HTR-8/SVneo (cell line): ENCODE measurements around the gene PIK3CD.
A peak's percentile ranks its signal among the peaks of the same experiment; 100 is the strongest.
"Not testable (repeated sequence)": the region's sequence is repeated elsewhere in the genome, so short reads cannot be mapped to it uniquely, and the experiment has no call there.

Experiments used
- DNase-seq: peaks from one replicate; pipeline ENCODE4 v3.0.0; 2011; ENCODE audit warnings: low spot score, mixed read lengths; ENCODE audit not compliant: insufficient read length
- FAIRE-seq: peaks from 2 replicates; lab custom pipeline; 2011; peaks lifted over from hg19 to GRCh38; lab: Jason Lieb, UNC

Gene PIK3CD

DNA sequence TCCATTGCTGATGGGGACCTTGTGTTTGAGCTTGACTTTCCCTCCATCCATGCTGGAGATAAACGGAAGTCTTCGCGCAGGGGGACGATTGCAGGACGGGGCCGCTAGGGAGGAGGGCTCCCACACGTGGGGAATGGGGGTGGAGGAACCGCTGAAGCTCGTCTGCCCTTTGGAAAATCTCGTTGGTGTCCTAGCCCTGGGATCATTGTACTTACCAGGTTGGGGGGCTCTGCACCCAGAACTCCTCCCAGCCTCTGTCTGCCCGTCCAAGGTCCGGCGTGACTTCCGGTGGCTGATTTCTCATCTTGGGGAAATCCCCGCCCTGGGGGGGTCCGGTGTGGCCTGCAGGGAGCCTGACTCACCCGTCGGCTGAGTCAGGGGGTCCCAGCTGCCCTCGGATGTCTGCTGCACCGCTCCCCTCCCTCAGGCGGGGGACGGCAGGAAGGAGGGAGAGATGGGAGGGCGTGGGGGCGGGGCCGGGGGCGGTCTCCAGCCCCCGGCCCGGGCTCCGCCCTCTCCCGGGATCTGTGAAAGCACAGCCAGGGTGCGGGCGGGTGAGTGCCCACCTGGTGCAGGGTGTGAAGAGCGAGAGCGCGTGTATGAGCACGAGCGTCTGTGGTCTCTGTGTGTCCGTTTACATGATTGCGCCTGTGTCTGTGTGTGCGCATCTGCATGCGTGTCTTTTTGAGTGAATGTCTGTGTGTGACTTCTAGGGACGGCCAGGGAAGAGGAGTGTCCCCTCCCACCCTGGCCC is 35.8 kb downstream of the PIK3CD start:
- FAIRE-seq (peak; percentile 86), DNase-seq (peak; percentile 81)

DNA sequence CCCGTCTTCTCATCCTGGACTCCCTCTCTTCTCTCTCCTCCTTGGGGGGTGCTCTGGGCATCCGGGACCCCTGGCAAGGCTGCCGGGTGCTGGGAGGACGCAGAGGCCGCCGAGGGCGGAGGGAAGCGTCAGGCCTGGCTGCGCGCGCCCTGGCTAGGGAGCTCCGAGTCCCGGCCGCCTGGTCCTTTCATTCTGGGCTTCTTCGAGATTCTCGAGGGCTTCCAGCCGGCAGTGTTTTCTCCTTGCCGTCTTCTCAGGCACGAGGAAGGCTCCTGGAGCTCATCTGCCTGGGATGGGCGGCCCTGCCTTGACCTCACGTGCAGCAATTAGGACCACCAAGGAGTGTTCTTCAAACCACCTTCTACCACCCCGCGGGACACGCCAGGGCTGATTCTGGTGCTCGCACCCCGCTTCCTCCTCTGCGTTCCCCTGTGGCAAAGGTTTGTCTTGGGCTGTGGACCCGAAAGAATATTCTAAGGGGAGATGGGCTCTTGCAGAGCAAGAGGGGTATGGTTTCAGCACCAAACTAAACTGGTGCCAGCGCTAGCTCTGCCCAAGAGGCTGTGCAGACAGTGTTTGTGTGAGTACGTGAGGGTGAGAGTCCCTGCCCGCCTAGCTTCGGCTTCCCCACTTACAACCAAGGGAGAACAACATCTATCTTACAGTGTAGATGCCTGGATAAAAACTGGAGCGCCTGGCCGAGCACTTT is 36.5 kb downstream of the PIK3CD start:
- DNase-seq = no peak
- FAIRE-seq = no peak

DNA sequence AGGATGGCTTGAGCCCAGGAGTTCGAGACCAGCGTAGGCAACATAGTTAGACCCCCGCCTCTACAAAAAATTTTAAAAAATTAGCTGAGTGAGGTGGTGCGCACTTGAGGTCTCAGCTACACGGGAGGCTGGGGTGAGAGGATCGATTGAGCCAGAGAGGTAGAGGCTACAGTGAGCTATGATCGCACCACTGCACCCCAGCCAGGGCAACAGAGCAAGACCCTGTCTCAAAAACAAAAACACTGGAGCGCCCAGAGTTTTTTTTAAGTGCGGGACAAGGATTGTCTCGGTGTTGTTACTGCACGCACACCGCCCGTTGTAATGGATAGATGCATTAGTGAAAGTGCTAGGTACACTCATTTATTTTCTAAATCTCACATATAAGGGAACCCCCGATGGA is 37.1 kb downstream of the PIK3CD start:
- FAIRE-seq (no peak), DNase-seq (no peak)

DNA sequence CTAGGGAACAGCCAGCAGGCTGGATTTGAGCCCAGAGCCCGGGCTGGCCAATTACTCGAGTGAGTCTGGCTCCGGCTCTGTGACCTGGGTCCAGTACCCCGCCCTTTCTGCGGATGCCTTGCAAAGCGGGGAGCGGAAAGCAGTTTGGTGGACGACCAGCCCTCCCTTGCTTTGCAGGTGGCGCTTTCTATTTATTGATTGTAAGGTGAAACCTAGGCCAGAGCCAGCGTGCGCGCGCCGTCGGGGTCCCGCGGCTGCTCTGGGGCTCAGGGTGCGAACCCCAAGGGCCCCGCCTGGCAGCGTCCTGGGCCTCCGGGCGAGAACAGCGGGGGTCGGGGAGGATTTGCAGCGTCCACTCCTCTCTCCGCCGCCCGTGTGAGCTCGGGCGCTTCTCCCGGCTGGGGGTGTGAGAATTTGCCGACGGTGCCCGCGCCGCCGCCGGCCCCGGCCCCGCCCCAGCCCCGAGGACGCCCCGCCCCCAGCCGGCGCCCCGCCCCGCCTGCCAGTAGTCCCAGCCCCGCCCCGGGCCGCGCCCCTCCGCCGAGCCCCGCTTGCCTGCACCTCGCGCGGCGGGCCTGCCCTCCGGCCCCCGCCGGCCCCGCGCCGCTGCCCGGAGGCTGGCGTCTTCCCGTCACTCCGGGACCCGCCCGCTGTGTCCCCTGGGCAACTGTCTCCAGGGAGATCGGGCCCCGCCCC is 37.6 kb downstream of the PIK3CD start:
- DNase-seq = peak; percentile 71
- FAIRE-seq = peak; percentile 77

DNA sequence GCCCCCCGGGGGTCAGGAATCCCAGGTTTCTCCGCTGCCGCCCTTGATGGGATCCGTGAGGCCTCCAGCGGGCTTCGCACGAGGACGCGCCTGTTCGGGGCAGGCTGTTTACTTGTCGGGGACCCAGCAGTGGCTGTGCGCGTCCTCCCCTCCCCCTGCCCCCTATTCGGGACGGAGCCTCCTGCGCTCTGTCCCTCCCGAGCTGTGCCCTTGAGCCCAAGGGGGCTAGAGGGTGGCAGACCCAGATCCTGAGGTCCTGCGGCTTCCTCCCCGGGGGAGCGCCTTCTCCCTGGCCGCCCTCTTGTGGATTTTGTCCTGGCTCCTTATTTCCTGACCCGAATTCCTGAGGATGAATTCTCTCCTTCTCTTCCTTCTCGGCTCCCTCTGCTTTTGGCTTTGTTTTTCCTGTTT is 38.4 kb downstream of the PIK3CD start:
- FAIRE-seq (no peak), DNase-seq (no peak)

DNA sequence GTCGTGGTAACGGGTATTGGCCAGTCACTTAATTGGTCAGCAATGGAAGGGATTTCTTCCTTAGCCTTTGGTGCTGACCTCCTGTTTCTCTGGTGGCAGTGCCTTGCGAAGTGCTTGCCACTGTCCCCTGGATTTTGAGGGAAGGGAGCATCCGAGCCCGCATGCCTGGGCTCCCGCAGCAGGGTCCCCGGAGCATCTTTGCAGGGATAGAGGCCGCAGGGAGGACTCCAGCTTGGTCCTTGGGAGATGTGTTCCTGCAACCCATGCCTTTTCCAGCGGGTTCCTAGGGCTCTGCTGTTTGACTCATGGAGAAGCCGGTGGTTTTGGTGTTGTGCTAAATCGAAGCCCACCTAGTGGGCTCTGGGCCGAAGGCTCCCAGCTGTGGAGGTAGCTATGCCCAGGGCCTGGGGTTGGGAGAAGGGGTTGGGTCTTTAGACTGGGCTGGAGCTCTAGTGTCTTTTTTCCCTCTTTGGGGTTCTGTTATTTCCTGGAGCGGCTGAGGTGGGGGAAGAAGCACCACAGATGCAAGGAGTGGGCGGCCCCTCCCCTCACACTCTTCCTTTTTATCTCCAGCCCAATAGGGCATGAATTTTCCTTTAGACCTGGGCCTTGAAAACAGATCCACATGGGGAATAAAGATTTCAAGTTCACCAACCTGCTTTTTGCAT is 39.0 kb downstream of the PIK3CD start:
- FAIRE-seq (no peak), DNase-seq (no peak)

DNA sequence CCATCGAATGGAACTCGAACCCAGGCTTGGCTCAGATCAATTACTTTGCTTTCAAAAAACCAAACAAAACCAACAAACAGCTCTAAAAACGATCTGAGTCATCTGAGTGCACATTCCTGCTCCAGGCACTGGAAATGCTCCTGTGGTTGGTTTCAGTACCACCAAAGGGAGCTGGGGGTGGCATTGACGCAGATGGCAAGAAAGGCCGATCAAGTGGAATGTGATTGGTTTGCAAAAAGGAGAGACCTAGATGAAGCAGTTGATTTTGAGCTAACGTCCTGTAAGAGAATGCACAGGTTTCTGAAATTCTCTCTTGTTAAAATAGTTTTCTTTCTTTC is 39.5 kb downstream of the PIK3CD start:
- no peak for FAIRE-seq
- peak; percentile 48 for DNase-seq

DNA sequence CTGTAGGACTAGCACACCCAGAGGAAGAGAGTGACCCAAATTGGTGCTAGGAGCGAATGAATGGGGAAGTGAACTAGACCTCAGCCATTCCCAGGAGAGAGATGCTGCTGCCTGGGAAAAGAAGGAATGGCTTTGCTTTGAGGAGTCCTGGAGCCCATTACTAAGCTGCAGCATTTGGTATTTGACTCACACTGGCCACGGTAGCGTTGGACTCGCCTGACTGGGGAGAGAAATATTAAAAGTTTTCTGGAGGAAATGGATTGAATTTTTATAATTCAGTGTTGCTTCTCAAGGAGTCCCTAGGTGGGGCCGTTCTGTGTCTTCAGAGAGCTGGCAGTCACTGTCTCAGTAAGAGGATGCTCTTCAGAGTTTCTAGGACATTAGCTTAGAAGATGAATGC is 40.2 kb downstream of the PIK3CD start:
- DNase-seq (no peak), FAIRE-seq (no peak)

DNA sequence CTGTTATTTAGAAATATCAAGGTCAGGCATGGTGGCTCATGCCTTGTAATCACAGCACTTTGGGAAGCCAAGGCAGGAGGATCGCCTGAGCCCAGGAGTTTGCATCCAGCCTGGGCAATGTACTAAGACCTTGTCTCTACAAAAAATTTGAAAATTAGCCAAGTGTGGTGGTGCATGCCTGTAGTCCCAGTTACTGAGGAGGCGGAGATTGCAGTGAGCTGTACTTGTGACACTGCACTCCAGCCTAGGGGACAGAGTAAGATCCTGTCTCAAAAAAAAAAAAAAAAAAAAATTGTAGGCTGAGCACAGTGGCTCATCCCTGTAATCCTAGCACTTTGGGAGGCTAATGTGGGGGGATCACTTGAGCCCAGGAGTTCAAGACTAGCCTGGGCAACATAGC is 45.3 kb downstream of the PIK3CD start:
- FAIRE-seq (no peak), DNase-seq (no peak)

DNA sequence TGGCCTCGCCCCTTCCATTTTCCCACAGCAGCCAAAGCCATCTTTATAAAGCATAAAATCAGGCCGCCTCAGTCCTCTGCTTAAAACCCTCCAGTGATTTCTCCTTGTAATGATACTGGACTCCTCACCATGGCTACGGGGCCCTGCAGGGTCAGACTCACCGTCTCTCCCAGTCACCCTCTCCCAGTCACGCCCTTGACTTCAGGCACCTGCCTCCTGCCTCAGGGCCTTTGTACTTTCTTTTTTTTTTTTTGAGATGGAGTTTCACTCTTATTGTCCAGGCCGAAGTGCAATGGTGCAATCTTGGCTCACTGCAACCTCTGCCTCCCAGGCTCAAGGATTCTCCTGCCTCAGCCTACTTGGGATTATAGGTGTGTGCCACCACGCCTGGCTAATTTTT is 47.8 kb downstream of the PIK3CD start:
- no peak for DNase-seq
- FAIRE-seq = no peak

DNA sequence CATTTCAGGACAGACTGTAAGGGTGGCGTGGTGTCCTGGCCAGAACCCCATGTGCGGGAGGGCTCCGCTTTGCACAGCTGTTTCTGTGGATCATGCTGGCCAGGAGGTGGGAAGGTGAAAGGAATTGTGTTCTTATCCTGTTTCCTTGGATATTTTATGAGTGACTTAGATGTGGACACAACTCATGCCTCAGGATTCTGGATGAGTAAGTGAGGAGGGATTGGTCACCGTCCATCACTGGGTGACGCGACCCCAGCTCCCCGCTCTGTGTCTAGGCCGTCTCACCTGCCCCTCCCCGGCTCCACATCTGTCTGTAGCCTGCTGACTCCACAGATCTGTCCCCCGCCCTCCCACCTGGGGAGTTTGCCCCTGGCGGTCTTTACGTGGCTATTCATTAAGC is 48.8 kb downstream of the PIK3CD start:
- peak; percentile 61 for DNase-seq
- FAIRE-seq = peak; percentile 52

DNA sequence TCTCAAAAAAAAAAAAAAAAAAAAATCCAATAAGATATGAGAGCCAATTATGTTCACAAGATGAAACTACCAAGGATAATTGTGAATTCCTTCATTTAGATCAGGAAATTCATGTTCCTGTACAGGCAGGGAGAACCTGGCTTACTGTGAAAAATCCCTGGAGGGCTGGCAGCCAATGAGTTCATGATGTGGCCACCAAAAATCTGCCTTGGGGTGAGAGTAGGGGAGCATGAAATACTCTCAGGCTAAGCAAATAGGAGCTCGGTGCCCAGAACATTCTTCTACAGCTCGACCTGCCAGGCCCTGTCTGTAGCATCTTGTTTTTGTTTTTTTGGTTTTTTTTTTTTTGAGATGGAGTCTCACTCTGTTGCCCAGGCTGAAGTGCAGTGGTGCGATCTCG is 50.1 kb downstream of the PIK3CD start:
- DNase-seq (no peak), FAIRE-seq (no peak)

DNA sequence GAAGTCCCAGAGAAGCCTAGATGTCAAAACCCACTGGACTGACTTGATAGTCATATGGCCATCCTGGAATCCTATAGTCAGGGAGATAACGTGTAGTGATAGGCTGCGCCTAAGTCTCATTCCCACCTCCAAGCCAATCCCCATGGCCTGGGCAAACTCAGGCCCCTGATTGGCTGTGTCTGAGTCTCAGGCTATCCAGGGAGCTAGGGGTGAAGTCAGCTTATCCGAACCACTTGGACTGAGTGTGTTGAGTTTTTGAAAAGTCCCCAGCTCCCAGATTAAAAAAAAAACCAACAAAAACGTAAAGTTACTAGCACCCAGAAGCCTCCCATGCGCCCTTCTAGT is 51.6 kb downstream of the PIK3CD start:
- FAIRE-seq = no peak
- no peak for DNase-seq

DNA sequence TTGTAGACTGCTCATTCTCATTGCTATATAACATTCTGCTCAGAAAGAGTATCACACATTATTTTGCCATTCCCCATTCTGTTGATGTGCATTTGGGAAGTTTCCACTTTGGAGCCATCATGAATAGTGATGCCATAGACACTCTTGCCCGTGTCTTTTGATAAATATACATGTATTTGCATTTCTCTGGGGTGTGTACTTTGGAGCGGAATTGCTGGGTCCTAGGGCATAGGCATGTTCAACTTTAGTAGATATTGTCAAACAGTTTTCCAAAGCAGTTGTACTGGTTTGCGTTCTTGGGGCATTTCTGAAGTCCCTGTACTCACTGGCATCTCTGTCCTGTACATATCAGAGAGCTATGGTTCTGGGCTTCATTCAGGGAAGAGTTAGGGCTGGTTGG is 52.1 kb downstream of the PIK3CD start:
- no peak for FAIRE-seq
- no peak for DNase-seq

DNA sequence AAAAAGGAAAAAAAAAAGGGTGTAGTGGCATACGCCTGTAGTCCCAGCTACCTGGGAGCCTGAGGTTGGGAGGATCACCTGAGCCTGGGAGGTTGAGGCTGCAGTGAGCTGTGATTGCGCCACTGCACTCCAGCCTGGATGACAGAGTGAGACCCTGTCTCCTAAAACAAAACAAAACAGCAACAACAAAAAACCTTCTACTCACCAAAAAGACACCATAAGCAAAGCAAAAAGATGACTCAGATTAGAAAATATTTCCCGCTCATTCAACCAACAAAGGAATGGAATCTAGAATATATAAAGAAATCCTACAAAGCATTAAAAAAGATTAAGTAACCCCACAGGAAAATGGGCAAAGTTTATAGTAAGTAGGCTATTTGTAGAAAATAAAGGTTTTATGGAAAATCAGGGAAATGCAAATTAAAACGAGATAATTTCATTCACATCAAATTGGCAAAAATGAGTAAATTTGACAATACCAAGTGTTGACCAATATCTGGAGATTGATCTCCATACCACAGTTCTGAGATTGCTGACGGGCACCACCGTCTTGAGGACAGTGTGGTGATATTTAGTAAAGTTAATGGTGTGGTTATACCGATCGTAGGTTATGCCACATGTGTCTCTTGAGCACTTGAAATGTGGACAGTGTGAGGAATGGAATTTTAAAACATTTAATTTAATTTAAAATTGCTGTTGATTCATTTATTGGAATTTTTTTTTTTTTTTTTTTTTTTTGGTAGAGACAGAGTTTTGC is 54.0 kb downstream of the PIK3CD start:
- DNase-seq = no peak
- no peak for FAIRE-seq

DNA sequence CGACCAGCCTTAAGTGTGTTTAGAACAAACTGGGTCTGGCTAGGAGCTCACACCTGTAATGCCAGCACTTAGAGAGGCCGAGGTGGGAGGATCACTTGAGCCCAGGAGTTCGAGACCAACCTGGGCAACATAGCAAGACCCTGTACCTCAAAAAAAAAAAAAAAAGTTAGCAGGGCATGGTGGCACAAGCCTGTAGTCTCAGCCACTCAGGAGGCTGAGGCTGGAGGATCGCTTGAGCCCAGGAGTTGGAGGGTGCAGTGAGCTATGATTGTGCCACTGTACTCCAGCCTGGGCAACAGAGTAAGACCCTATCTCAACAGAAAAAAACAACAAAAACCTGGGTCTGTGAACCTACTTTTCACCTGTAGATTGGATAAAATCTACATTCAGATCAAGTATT is 54.6 kb downstream of the PIK3CD start:
- DNase-seq = no peak
- FAIRE-seq = no peak

DNA sequence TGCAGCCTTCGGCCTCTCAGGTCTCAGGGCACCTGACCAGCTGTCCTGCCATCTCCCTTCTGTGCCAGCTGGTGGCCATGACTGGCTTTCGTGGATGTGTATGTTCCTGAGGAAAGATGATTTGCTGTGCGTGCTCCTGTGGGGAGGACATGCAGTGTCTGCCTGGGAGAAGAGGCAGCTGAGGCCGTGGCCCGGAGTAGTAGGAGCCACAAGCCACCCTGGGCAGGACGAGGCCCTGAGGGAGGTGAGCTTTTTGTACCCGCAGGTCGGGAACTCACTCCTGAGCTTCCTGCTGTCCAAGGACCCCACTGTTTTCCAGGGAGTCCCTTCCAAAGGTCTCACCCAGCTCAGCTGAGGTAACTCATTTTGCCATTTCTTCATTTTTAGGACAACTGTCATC is 58.5 kb downstream of the PIK3CD start:
- FAIRE-seq = no peak
- no peak for DNase-seq

DNA sequence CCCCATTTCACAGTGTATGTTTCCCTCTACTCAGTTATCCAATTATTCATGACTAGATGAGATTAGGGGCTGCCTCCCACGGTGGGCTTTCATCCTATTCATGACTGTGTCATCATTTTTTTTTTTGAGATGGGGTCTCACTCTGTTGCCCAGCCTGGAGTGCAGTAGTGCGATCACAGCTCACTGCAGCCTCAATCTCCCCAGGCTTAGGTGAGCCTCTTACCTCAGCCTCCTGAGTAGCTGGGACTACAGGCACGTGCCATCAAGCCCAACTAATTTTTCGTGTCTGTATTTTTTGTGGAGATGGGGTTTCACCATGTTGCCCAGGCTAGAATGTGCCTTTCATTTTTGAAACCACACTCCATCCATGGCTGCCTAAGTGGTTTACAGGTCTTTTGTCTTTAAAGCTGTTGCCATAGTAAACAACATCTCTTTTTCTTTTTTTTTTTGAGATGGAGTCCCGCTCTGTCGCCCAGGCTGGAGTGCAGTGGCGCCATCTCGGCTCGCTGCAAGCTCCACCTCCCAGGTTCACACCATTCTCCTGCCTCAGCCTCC is 60.0 kb downstream of the PIK3CD start:
- no peak for DNase-seq
- no peak for FAIRE-seq

DNA sequence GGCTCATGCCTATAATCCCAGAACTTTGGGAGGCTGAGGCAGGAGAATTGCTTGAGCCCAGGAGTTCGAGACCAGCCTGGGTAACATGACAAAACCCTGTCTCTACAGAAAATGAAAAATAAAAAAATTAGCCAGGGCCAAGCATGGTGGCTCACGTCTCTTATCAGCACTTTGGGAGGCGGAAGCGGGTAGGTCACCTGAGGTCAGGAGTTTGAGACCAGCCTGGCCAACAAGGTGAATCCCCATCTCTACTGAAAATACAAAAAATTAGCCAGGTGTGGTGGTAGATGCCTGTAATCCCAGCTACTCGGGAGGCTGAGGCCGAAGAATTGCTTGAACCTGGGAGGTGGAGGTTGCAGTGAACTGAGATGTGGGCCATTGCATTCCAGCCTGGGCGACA is 61.2 kb downstream of the PIK3CD start:
- FAIRE-seq, DNase-seq: not testable (repeated sequence)

DNA sequence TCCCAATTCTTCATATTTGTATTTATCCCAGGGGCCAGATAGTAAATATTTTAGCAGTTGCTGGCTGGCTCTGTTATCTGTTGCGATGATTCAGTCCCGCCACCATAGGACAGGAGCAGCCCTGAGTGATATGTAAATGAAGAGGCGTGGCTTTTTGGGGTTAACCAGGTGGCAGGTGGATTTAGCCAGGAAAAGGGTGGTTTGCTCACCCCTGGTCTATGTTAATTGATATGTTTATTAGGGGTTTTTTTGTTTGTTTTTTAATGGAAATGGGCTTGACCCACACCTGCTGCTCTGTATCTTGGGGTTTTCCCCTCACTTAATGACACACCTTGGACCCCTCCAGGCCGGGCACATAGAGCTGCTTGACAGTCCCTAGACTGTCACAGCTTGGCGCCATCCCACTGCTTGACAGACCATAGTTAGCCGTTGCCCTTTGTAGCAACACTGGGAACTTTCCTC is 62.8 kb downstream of the PIK3CD start:
- no peak for FAIRE-seq
- no peak for DNase-seq
